Karpas-422 (cell line): Measurements from ENCODE around the gene RAPGEF5. TPM values are rescaled to one million over a fixed set of nuclear protein-coding genes. Genes with fewer than 3 reads are reported as not detected.

Source experiments
- DNase-seq: peaks from one replicate; pipeline ENCODE4 v3.0.0-alpha.2; 2015
- H2AFZ ChIP-seq: fragments of 200-600 bp; sonication (generic); 2 replicates; pipeline ENCODE4 v1.6.1; 2014; ENCODE audit warnings: antibody characterized with exemption, low read length, mixed read lengths
- H3K27ac ChIP-seq: fragments of 200-600 bp; sonication (generic); 2 replicates; pipeline ENCODE4 v1.5.1; 2014; ENCODE audit warnings: mild to moderate bottlenecking, low read length, moderate library complexity
- H3K27me3 ChIP-seq: fragments of 200-600 bp; sonication (generic); 2 replicates; pipeline ENCODE4 v1.6.1; 2014; ENCODE audit warnings: low read length, mixed read lengths
- H3K36me3 ChIP-seq: fragments of 200-600 bp; sonication (generic); 2 replicates; pipeline ENCODE4 v1.6.1; 2014; ENCODE audit warnings: low read length, mixed read lengths; ENCODE audit not compliant: insufficient read depth
- H3K4me1 ChIP-seq: fragments of 200-600 bp; sonication (generic); 2 replicates; pipeline ENCODE4 v1.6.1; 2014; ENCODE audit warnings: mild to moderate bottlenecking, low read length, mixed read lengths
- H3K4me2 ChIP-seq: fragments of 200-600 bp; sonication (generic); 2 replicates; pipeline ENCODE4 v1.6.1; 2014; ENCODE audit warnings: low read length, low read depth, mild to moderate bottlenecking; ENCODE audit not compliant: poor library complexity, severe bottlenecking
- H3K4me3 ChIP-seq: fragments of 200-600 bp; sonication (generic); 2 replicates; pipeline ENCODE4 v1.5.1; 2014; ENCODE audit warnings: mild to moderate bottlenecking, antibody characterized with exemption, low read length, mixed read lengths
- H3K79me2 ChIP-seq: fragments of 200-600 bp; sonication (generic); 2 replicates; pipeline ENCODE4 v1.6.1; 2014; ENCODE audit warnings: mild to moderate bottlenecking, low read length, mixed read lengths
- H3K9ac ChIP-seq: fragments of 200-600 bp; sonication (generic); 2 replicates; pipeline ENCODE4 v1.6.0; 2014; ENCODE audit warnings: low read length
- H3K9me2 ChIP-seq: fragments of 200-600 bp; sonication (generic), shearing (Covaris generic); replicated peaks from 2 replicates; pipeline ENCODE4 v1.6.0; 2014; ENCODE audit warnings: mild to moderate bottlenecking, low read length, moderate library complexity; ENCODE audit not compliant: insufficient read depth
- H3K9me3 ChIP-seq: fragments of 300-700, 200-600 bp; sonication (generic); 2 replicates; pipeline ENCODE4 v1.6.1; 2014; ENCODE audit warnings: low read length, mixed read lengths
- H4K20me1 ChIP-seq: fragments of 200-600 bp; sonication (generic); 2 replicates; pipeline ENCODE4 v1.6.1; 2014; ENCODE audit warnings: mild to moderate bottlenecking, antibody characterized with exemption, low read length, low read depth; ENCODE audit not compliant: insufficient read depth
- total RNA-seq: library from RNA; depleted of rRNA; stranded (reverse); fragments of >200 nt; shearing (Covaris generic); gene quantifications from 2 replicates; pipeline ENCODE4 v1.2.3, GENCODE V29; 2014; ENCODE audit warnings: low replicate concordance

The RAPGEF5 gene
- total RNA-seq, 1 experiment from 2014 or later: 81.6 TPM

DNA sequence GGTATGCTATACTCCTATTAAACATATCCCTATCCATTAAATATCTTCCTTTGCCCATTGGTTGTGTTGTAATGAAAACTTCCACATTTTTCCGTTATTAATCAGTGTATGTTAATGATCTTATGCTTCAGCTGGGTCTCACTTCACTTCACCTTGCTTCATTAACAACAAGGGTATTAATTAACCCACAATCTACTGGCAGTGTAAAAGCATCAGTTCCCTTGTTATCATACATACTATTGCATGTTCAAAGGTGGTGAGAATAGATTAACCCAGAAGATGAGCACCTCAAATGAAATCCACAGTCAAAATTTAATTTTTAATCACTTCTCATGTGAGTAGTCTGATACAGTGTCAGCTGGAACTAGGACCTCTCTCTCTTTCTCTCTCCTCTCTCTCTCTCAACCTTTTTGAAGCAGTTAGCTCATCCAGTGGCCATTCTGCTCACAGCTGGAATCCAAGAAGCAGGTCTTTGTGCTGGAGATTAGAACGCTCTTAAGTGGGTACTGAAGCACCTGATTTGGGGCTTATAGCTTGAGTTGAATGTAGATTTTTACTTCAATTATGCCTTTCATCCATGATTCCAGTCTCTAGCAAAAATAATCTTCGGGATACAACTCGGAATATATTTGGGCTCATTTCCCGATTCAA is 172.3 kb downstream of the RAPGEF5 start:
- Histone ChIP-seq H3K36me3 (peaks cover 59% of the 10 kb centered on the region), H3K79me2 (peaks cover 32% of the 10 kb centered on the region), H2AFZ (no peak overlapping the region), H3K4me1 (no peaks in the 10 kb centered on the region), H3K27me3 (no peaks in the 10 kb centered on the region), H3K27ac (no peak overlapping the region), H3K9me2 (no peaks in the 10 kb centered on the region), H3K4me2 (no peak overlapping the region), H3K9me3 (no peaks in the 10 kb centered on the region), H3K4me3 (no peak overlapping the region), H4K20me1 (no peaks in the 10 kb centered on the region), H3K9ac (no peak overlapping the region)
- no peak for DNase-seq

DNA sequence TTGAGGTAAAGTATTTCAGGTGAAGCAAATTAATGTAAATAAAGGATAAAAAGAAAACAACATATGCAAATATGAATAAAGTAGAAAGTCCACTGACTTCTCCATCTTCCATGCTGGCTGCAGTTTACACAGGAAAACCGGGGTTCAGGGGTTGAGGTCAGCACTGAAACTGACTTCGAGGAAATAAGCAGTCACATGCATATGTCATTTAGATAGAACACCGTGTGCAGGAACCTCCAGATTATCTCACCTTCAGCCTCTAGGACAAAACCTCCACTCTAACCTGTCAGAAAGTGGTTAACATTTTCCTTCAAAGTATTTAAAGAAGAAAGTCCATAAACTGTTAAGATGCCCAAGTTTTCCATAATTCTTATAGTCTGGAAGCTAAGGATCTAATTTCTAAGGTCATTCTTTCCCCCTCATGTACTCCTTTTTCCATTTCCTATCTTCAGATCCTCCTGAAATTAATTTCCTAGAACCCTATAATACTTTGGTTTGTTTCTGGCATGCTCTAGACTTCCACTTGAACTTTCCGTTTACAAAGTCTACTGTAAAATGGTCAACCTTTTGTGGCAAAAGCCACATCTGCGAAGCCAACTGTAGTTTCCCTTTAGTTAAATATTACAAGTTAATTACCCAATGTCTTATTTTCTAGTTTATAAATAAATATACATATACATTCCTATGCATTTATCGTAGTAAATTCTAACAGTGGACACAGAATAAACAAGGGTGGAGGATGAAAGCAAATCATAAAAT is 173.3 kb downstream of the RAPGEF5 start:
- no peak overlapping the region for H3K4me2 ChIP-seq
- H3K4me3 ChIP-seq: no peak overlapping the region
- no peak overlapping the region for H3K27ac ChIP-seq
- H2AFZ ChIP-seq: no peak overlapping the region
- peaks cover 36% of the 10 kb centered on the region for H3K79me2 ChIP-seq
- no peaks in the 10 kb centered on the region for H3K9me2 ChIP-seq
- no peak overlapping the region for H3K9ac ChIP-seq
- H3K36me3 ChIP-seq: peaks cover 55% of the 10 kb centered on the region
- DNase-seq: no peak
- no peaks in the 10 kb centered on the region for H3K9me3 ChIP-seq
- H3K4me1 ChIP-seq: no peaks in the 10 kb centered on the region
- no peaks in the 10 kb centered on the region for H3K27me3 ChIP-seq
- H4K20me1 ChIP-seq: no peaks in the 10 kb centered on the region

DNA sequence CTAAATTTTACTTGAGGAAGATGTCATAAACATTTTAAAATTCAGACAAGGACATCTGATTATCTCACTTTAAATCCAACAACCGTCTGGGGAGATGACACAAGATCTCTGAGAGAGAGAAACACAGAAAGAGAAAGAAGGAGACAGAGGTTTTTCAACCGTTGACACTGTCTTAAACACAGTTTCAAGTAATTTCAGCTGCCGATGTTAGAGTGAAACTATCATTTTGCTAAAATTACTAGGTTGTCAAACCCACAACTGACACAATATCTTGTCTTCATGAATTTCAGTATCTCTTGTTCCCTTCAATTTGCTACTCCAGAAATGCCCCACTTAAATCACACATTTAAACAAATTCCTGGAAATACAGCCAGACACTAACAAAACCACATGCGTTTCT is 174.8 kb downstream of the RAPGEF5 start:
- DNase-seq: no peak
- Histone ChIP-seq H2AFZ (no peak overlapping the region), H3K27ac (no peak overlapping the region), H3K27me3 (no peaks in the 10 kb centered on the region), H3K36me3 (peaks cover 48% of the 10 kb centered on the region), H3K79me2 (peaks cover 34% of the 10 kb centered on the region), H3K9me2 (no peaks in the 10 kb centered on the region), H3K9ac (no peak overlapping the region), H4K20me1 (no peaks in the 10 kb centered on the region), H3K4me3 (no peak overlapping the region), H3K4me2 (no peak overlapping the region), H3K9me3 (no peaks in the 10 kb centered on the region), H3K4me1 (no peaks in the 10 kb centered on the region)

DNA sequence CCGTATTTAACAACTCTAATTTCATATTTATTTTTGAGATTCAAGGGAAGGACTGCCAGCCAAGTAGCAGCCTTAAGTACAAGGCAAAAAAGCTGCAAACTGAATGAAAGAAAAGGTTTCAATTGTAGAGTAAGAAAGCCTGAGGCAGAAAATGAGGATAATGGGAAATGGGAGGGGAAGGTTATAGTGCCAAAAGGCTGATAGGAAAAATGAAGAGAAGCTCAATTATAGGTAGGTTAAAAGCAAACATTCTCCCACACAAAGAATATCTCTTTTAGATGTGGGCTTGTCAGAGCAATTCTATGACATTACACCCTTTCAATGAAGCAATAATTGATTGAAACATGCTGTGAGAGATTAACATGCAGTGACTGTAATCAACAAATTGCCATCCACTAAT is 175.3 kb downstream of the RAPGEF5 start:
- H3K4me1 ChIP-seq: no peaks in the 10 kb centered on the region
- H3K9me2 ChIP-seq: no peaks in the 10 kb centered on the region
- no peak overlapping the region for H3K4me3 ChIP-seq
- H3K36me3 ChIP-seq: peaks cover 44% of the 10 kb centered on the region
- no peak overlapping the region for H3K27ac ChIP-seq
- no peaks in the 10 kb centered on the region for H3K9me3 ChIP-seq
- no peak overlapping the region for H2AFZ ChIP-seq
- no peak overlapping the region for H3K9ac ChIP-seq
- no peak for DNase-seq
- H3K79me2 ChIP-seq: peaks cover 37% of the 10 kb centered on the region
- no peaks in the 10 kb centered on the region for H3K27me3 ChIP-seq
- no peaks in the 10 kb centered on the region for H4K20me1 ChIP-seq
- H3K4me2 ChIP-seq: no peak overlapping the region

DNA sequence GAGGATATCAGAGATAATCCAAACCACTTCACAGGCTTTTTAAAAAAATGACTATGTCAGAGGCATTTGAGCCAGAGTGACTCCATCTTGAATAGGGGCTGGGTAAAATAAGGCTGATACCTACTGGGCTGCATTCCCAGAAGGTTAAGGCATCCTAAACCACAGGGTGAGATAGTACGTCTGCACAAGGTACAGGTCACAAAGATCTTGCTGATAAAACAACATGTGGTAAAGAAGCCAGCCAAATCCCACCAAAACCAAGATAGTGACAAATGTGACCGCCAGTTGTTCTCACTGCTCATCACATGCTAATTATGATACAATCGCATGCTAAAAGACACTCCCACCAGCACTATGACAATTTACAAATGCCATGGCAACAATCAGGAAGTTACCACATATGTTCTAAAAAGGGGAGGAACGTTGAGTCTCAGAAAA is 177.5 kb downstream of the RAPGEF5 start:
- no peak overlapping the region for H3K4me2 ChIP-seq
- no peak overlapping the region for H3K27ac ChIP-seq
- H3K9me3 ChIP-seq: no peaks in the 10 kb centered on the region
- H3K9ac ChIP-seq: no peak overlapping the region
- no peaks in the 10 kb centered on the region for H3K27me3 ChIP-seq
- no peaks in the 10 kb centered on the region for H3K9me2 ChIP-seq
- no peak overlapping the region for H2AFZ ChIP-seq
- H3K4me1 ChIP-seq: no peaks in the 10 kb centered on the region
- no peak for DNase-seq
- H3K4me3 ChIP-seq: no peak overlapping the region
- H4K20me1 ChIP-seq: no peaks in the 10 kb centered on the region
- H3K36me3 ChIP-seq: peaks cover 28% of the 10 kb centered on the region
- peaks cover 35% of the 10 kb centered on the region for H3K79me2 ChIP-seq

DNA sequence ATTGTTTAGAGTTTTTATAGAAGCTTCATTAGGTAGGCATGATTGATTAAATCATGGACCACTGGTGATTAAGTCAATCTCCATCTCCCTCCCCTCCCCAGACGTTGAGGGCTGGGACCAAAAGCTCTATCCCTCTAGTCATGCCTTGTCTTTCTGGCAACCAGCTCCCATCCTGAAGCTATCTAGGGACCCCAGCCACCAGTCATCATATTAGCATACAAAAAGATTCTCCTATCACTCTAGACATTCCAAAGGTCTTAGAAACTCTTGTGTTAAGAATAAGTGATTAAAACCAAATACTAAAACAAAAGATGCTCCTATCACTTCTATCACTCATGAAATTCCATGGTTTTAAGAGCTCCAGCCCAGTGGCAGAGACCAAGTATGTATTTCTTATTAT is 178.2 kb downstream of the RAPGEF5 start:
- peaks cover 22% of the 10 kb centered on the region for H3K36me3 ChIP-seq
- no peaks in the 10 kb centered on the region for H3K9me3 ChIP-seq
- peaks cover 32% of the 10 kb centered on the region for H3K79me2 ChIP-seq
- H3K27ac ChIP-seq: no peak overlapping the region
- no peak for DNase-seq
- no peak overlapping the region for H2AFZ ChIP-seq
- no peaks in the 10 kb centered on the region for H3K9me2 ChIP-seq
- H4K20me1 ChIP-seq: no peaks in the 10 kb centered on the region
- H3K27me3 ChIP-seq: no peaks in the 10 kb centered on the region
- no peaks in the 10 kb centered on the region for H3K4me1 ChIP-seq
- no peak overlapping the region for H3K9ac ChIP-seq
- no peak overlapping the region for H3K4me3 ChIP-seq
- no peak overlapping the region for H3K4me2 ChIP-seq

DNA sequence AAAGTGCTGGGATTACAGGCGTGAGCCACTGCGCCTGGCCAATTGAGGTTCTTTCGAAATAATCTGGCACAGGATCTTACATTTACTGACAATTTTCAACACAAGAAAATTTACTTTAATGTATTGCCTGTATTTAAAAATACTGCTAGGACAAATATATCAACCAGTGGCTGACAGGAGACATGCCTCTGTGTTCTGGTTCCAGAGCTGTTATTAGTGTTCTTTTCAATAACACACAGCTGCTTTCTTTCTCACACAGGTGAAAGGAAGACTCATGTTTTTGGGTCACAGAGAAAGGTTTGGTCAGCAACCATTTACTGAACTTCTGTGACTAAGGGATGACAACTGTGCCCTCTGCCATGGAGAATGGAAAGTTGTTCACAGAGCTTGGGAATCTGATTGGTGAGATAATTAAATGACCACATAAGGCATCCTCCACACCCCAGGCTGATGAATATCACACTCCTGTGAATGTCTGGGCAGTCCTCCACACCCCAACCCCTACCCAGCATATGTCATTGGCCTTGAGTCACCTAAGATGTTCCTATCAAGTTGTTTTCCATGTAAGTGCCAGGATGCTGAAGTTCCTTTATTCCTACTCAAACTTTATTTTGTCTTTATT is 180.1 kb downstream of the RAPGEF5 start:
- Histone ChIP-seq H3K9me3 (no peaks in the 10 kb centered on the region), H3K27ac (no peak overlapping the region), H3K27me3 (no peaks in the 10 kb centered on the region), H3K9me2 (no peaks in the 10 kb centered on the region), H4K20me1 (no peaks in the 10 kb centered on the region), H3K9ac (no peak overlapping the region), H3K36me3 (peaks cover 20% of the 10 kb centered on the region), H3K79me2 (peaks cover 36% of the 10 kb centered on the region), H3K4me1 (no peaks in the 10 kb centered on the region), H3K4me3 (no peak overlapping the region), H2AFZ (no peak overlapping the region), H3K4me2 (no peak overlapping the region)
- no peak for DNase-seq

DNA sequence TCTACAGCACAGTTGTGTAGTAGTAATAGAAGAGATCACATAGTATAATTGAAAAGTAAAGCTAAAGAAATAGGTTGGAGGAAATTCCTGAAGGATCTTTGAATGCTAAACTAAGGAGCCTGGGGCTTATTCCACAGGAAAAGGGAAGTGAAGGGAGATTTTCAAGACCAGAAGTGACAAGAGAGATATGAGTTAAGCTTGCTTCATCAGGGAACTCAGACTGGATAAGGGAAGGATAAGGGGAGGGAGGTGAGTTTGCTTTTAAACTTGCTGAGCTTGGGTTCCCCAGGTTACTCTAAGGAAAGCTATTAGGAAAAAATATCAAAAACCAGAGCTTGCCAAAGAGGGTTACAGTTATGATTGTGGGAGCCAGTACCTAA is 182.4 kb downstream of the RAPGEF5 start:
- Histone ChIP-seq H3K4me2 (no peak overlapping the region), H3K27ac (no peak overlapping the region), H3K27me3 (no peaks in the 10 kb centered on the region), H3K36me3 (peaks cover 8% of the 10 kb centered on the region; the same call in 1 of the 2 replicates), H3K9ac (no peak overlapping the region), H2AFZ (no peak overlapping the region), H3K4me1 (no peaks in the 10 kb centered on the region), H3K79me2 (peaks cover 16% of the 10 kb centered on the region), H3K4me3 (no peak overlapping the region), H4K20me1 (no peaks in the 10 kb centered on the region), H3K9me2 (no peaks in the 10 kb centered on the region), H3K9me3 (no peaks in the 10 kb centered on the region)
- no peak for DNase-seq
